Ovary (tissue), 3 donors: ENCODE results near the gene MRRF.

Experiments used
- EP300 ChIP-seq: sonication (generic); formaldehyde crosslinking; IDR thresholded peaks from one replicate; pipeline ENCODE4 v1.6.1; 2017; ENCODE audit warnings: antibody characterized with exemption
- TF ChIP-seq, protein P1 (sequence below), 3 donors: fragments of 450-650 bp in 2 of 3; fragments of 200-600 bp in 1 of 3; IDR thresholded peaks; one replicate each; pipeline versions ENCODE4 v1.5.1 to v1.8.0; 2016 to 2022; ENCODE audit warnings: antibody characterized with exemption in 3 of 3, mild to moderate bottlenecking in 1 of 3
- donor health status: DM: no; HTN: no; CAD: no.

- TF ChIP-seq, protein P1, sequence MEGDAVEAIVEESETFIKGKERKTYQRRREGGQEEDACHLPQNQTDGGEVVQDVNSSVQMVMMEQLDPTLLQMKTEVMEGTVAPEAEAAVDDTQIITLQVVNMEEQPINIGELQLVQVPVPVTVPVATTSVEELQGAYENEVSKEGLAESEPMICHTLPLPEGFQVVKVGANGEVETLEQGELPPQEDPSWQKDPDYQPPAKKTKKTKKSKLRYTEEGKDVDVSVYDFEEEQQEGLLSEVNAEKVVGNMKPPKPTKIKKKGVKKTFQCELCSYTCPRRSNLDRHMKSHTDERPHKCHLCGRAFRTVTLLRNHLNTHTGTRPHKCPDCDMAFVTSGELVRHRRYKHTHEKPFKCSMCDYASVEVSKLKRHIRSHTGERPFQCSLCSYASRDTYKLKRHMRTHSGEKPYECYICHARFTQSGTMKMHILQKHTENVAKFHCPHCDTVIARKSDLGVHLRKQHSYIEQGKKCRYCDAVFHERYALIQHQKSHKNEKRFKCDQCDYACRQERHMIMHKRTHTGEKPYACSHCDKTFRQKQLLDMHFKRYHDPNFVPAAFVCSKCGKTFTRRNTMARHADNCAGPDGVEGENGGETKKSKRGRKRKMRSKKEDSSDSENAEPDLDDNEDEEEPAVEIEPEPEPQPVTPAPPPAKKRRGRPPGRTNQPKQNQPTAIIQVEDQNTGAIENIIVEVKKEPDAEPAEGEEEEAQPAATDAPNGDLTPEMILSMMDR (IDR thresholded peaks at IDR 0.05): no peak
- no peak for TF ChIP-seq EP300
Observed at GRCh38 chr9:122274055-122274454, 9.4 kb downstream of the MRRF start.
